ENCODE data around the gene OR2T8.

DNA sequence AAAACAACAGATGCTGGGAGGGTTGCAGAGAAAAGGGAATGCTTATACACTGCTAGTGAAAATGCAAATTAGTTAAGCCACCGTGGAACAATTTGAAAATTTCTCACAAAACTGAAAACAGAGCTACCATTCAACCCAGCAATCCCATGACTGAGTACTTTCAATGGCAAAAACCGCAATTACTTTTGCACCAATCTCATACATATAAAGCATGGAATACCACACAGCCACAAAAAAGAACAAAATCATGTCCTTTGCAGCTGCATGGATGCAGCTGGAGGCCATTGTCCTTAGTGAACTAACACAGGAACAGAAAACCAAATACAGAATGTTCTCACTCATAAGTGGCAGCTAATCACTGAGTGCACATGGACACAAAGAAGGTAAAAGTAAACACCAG is 6.3 kb upstream of the OR2T8 start:
- no peak for TF ChIP-seq POLR2A (IDR thresholded peaks at IDR 0.05; ENCODE audit: low read depth, low read length)
- TF ChIP-seq, protein P1, sequence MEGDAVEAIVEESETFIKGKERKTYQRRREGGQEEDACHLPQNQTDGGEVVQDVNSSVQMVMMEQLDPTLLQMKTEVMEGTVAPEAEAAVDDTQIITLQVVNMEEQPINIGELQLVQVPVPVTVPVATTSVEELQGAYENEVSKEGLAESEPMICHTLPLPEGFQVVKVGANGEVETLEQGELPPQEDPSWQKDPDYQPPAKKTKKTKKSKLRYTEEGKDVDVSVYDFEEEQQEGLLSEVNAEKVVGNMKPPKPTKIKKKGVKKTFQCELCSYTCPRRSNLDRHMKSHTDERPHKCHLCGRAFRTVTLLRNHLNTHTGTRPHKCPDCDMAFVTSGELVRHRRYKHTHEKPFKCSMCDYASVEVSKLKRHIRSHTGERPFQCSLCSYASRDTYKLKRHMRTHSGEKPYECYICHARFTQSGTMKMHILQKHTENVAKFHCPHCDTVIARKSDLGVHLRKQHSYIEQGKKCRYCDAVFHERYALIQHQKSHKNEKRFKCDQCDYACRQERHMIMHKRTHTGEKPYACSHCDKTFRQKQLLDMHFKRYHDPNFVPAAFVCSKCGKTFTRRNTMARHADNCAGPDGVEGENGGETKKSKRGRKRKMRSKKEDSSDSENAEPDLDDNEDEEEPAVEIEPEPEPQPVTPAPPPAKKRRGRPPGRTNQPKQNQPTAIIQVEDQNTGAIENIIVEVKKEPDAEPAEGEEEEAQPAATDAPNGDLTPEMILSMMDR (conservative IDR thresholded peaks at IDR 0.05; ENCODE audit: low read depth, low read length) = no peak
- no peak for TF ChIP-seq BHLHE40 (IDR thresholded peaks at IDR 0.05; ENCODE audit: low read depth, low read length)
- no peak for TF ChIP-seq RFX5 (IDR thresholded peaks at IDR 0.05; ENCODE audit: low read depth, low read length)
- TF ChIP-seq FOS (IDR thresholded peaks at IDR 0.05; ENCODE audit: low read depth, low read length) = no peak
- no peak for TF ChIP-seq MAFK (IDR thresholded peaks at IDR 0.05; ENCODE audit: low read depth, low read length)

Measured in IMR-90 (cell line).